HCT116 (cell line): Measurements from ENCODE around the gene FHOD3.

ENCODE experiments used
- CTCF ChIP-seq, 3 experiments: fragments of 200-600 bp in 1 of 3; sonication (generic) in 1 of 3; IDR thresholded peaks in 2 of 3; conservative IDR thresholded peaks in 1 of 3; 2 replicates each; pipeline ENCODE4 v1.5.1; 2012 to 2017; ENCODE audit warnings: low read depth in 2 of 3, low read length in 2 of 3, antibody characterized with exemption in 1 of 3, borderline replicate concordance in 1 of 3, control low read depth in 1 of 3, mild to moderate bottlenecking in 1 of 3, mixed read lengths in 1 of 3, mixed run types in 1 of 3, moderate library complexity in 1 of 3; ENCODE audit not compliant: insufficient read depth in 1 of 3
- EZH2 ChIP-seq: fragments of 200-600 bp; sonication (generic); IDR thresholded peaks from 2 replicates; pipeline ENCODE4 v1.6.1; 2017; ENCODE audit warnings: antibody characterized with exemption, mixed run types
- TCF7L2 ChIP-seq: IDR thresholded peaks from 2 replicates; pipeline ENCODE4 v1.7.0; 2011; ENCODE audit warnings: borderline replicate concordance, inconsistent platforms; ENCODE audit not compliant: insufficient read depth, insufficient read length; ENCODE audit errors: extremely low read depth

GRCh38 chr18:36624451-36625167, 327.1 kb downstream of the FHOD3 start:
- TF ChIP-seq EZH2 (no peak), TCF7L2 (no peak), CTCF (IDR thresholded peaks at IDR 0.05 in 2 of 3, conservative IDR thresholded peaks at IDR 0.05 in 1 of 3; ENCODE audit: borderline replicate concordance in 1 of 3, insufficient read depth in 1 of 3, low read depth in 2 of 3, low read length in 2 of 3) (peak in 2 of 3 experiments; percentile 11 to 38; a peak in 3 of 6 replicates)
